Liver (tissue), 9 donors: ENCODE data around the gene NPAS2. TPM values are rescaled to one million over a fixed set of nuclear protein-coding genes. Genes with fewer than 3 reads are reported as not detected.

ENCODE experiments used
- DNase-seq: peaks from one replicate; pipeline ENCODE4 v3.0.0-alpha.2; 2017; ENCODE audit warnings: low spot score
- H3K27ac ChIP-seq, 2 donors: one replicate each; pipeline ENCODE4 v1.7.0; 2013; ENCODE audit warnings: inconsistent platforms in 2 of 2, low read length in 2 of 2, control low read depth in 1 of 2, low read depth in 1 of 2, mild to moderate bottlenecking in 1 of 2
- H3K27me3 ChIP-seq, 4 donors: one replicate each; pipeline versions ENCODE4 v1.6.1 to v1.7.0; 2013; ENCODE audit warnings: low read length in 3 of 4, inconsistent platforms in 1 of 4, mild to moderate bottlenecking in 1 of 4, moderate library complexity in 1 of 4; ENCODE audit not compliant: control insufficient read depth in 4 of 4, insufficient read depth in 4 of 4
- H3K36me3 ChIP-seq, 4 donors: one replicate each; pipeline versions ENCODE4 v1.6.1 to v1.7.0; 2013; ENCODE audit warnings: low read length in 3 of 4, mild to moderate bottlenecking in 3 of 4, low read depth in 1 of 4, moderate library complexity in 1 of 4; ENCODE audit not compliant: control insufficient read depth in 4 of 4, insufficient read depth in 3 of 4
- H3K4me1 ChIP-seq, 4 donors: one replicate each; pipeline versions ENCODE4 v1.6.1 to v1.7.0; 2013; ENCODE audit warnings: low read length in 3 of 4, mild to moderate bottlenecking in 3 of 4, moderate library complexity in 1 of 4; ENCODE audit not compliant: control insufficient read depth in 4 of 4, insufficient read depth in 4 of 4
- H3K4me3 ChIP-seq, 3 donors: one replicate each; pipeline versions ENCODE4 v1.6.1 to v1.7.0; 2013; ENCODE audit warnings: low read length in 3 of 3, control low read depth in 1 of 3, low read depth in 1 of 3, mild to moderate bottlenecking in 1 of 3
- H3K9ac ChIP-seq, 2 donors: one replicate each; pipeline ENCODE4 v1.7.0; 2013; ENCODE audit warnings: low read length in 2 of 2, mild to moderate bottlenecking in 2 of 2, moderate library complexity in 2 of 2, control low read depth in 1 of 2, low read depth in 1 of 2
- H3K9me3 ChIP-seq, 4 donors: one replicate each; pipeline versions ENCODE4 v1.6.1 to v1.7.0; 2013; ENCODE audit warnings: low read length in 3 of 4; ENCODE audit not compliant: control insufficient read depth in 4 of 4
- ATF3 ChIP-seq: IDR thresholded peaks from 2 replicates; pipeline ENCODE4 v1.6.1; 2016; ENCODE audit warnings: antibody characterized with exemption
- CTCF ChIP-seq: fragments of 150-350 bp; IDR thresholded peaks from 2 replicates; pipeline ENCODE4 v1.5.1; 2017; ENCODE audit warnings: improper control_type of control experiment, low read depth, low read length; ENCODE audit not compliant: missing input control
- EGR1 ChIP-seq, 2 donors: IDR thresholded peaks; 2 replicates each; pipeline ENCODE4 v1.6.1; 2016 to 2018; ENCODE audit warnings: antibody characterized with exemption in 2 of 2, low read depth in 2 of 2
- FOXA1 ChIP-seq: IDR thresholded peaks from 2 replicates; pipeline ENCODE4 v1.6.1; 2016; ENCODE audit warnings: antibody characterized with exemption
- FOXA2 ChIP-seq: IDR thresholded peaks from 2 replicates; pipeline ENCODE4 v1.6.1; 2016; ENCODE audit warnings: antibody characterized with exemption
- HNF4G ChIP-seq: IDR thresholded peaks from 2 replicates; pipeline ENCODE4 v1.6.1; 2016; ENCODE audit warnings: antibody characterized with exemption
- JUND ChIP-seq, 2 donors: IDR thresholded peaks; 2 replicates each; pipeline ENCODE4 v1.6.1; 2016; ENCODE audit warnings: antibody characterized with exemption in 2 of 2
- NR2F2 ChIP-seq: IDR thresholded peaks from 2 replicates; pipeline ENCODE4 v1.6.1; 2016; ENCODE audit warnings: antibody characterized with exemption
- RAD21 ChIP-seq, 2 donors: IDR thresholded peaks; 2 replicates each; pipeline ENCODE4 v1.6.1; 2016; ENCODE audit warnings: antibody characterized with exemption in 2 of 2, mild to moderate bottlenecking in 2 of 2
- REST ChIP-seq: IDR thresholded peaks from 2 replicates; pipeline ENCODE4 v1.6.1; 2016; ENCODE audit warnings: antibody characterized with exemption, mild to moderate bottlenecking
- RXRA ChIP-seq, 2 donors: IDR thresholded peaks; 2 replicates each; pipeline ENCODE4 v1.6.1; 2017 to 2018; ENCODE audit warnings: antibody characterized with exemption in 2 of 2, mild to moderate bottlenecking in 1 of 2
- TAF1 ChIP-seq: conservative IDR thresholded peaks from 2 replicates; pipeline ENCODE4 v1.6.1; 2016; ENCODE audit warnings: antibody characterized with exemption, mild to moderate bottlenecking
- YY1 ChIP-seq: IDR thresholded peaks from 2 replicates; pipeline ENCODE4 v1.6.1; 2016; ENCODE audit warnings: antibody characterized with exemption, mild to moderate bottlenecking
- WGBS: extraction: QIAGEN DNeasy Blood & Tissue Kit; methylation state at CpG from one replicate; pipeline ENCODE4 v1.1.7; 2013; 5-methylcytosine and 5-hydroxymethylcytosine counted together
- polyA plus RNA-seq, 2 donors: library from polyadenylated mRNA; stranded (reverse) in 1 of 2; unstranded in 1 of 2; fragments of 200-250 nt in 1 of 2; fragments of >200 nt in 1 of 2; fragmentation: Nextera tagmentation in 1 of 2; extraction: Ambion mirVana in 1 of 2; gene quantifications; one replicate each; pipeline versions ENCODE4 v1.2.1 to v1.2.3, GENCODE V29; 2013 to 2015
- total RNA-seq, 2 donors: library from RNA; depleted of rRNA; stranded (reverse); fragments of >200 nt; gene quantifications; one replicate each; pipeline ENCODE4 v1.2.3, GENCODE V29; 2014
- donor health status: healthy.
- donor health status: healthy.
- donor health status: healthy.
- donor health status: healthy.
- donor health status: healthy.

Gene NPAS2
- total and polyA plus RNA-seq, 4 donors, result 0.33 to 24.3 (median 6.6) TPM

GRCh38 chr2:100878000-100878791, 58.3 kb downstream of the NPAS2 start:
- no peak for DNase-seq
- WGBS, result 54% methylated on average over 16 of the region's 16 CpGs
- Histone ChIP-seq H3K4me3 (no peak overlapping the region), H3K4me1 (peaks cover 13 to 29% (median 20%) of the 10 kb centered on the region in 4 donors), H3K9ac (peak overlapping the region in 1 of 2 donors; percentile 27), H3K36me3 (no peaks in the 10 kb centered on the region), H3K27me3 (no peaks in the 10 kb centered on the region), H3K27ac (peak overlapping the region in 1 of 2 donors; percentile 5), H3K9me3 (no peaks in the 10 kb centered on the region)
- TF ChIP-seq NR2F2 (no peak), RXRA (IDR thresholded peaks at IDR 0.05) (no peak), ATF3 (no peak), RAD21 (IDR thresholded peaks at IDR 0.05) (peak in 1 of 2 donors; percentile 5), FOXA2 (no peak), EGR1 (IDR thresholded peaks at IDR 0.05; ENCODE audit: low read depth in 2 of 2) (no peak), TAF1 (no peak)

- H3K4me1 ChIP-seq, result peaks cover 17 to 38% (median 27%) of the 10 kb centered on the region in 4 donors
- no peak overlapping the region for H3K27ac ChIP-seq
- no peaks in the 10 kb centered on the region for H3K27me3 ChIP-seq
- DNase-seq, result no peak
- TF ChIP-seq NR2F2 (no peak), HNF4G (no peak), RXRA (IDR thresholded peaks at IDR 0.05) (no peak), FOXA1 (no peak), REST (no peak), YY1 (no peak), TAF1 (no peak)
- H3K9ac ChIP-seq, result no peak overlapping the region
- no peaks in the 10 kb centered on the region for H3K36me3 ChIP-seq
- no peak overlapping the region for H3K4me3 ChIP-seq
- 86% methylated on average over 3 of the region's 3 CpGs for WGBS
- H3K9me3 ChIP-seq, result no peaks in the 10 kb centered on the region
Observed at GRCh38 chr2:100879296-100879695, 59.4 kb downstream of the NPAS2 start.

GRCh38 chr2:100880036-100880435, 60.1 kb downstream of the NPAS2 start:
- Histone ChIP-seq H3K4me3 (no peak overlapping the region), H3K36me3 (no peaks in the 10 kb centered on the region), H3K9ac (no peak overlapping the region), H3K4me1 (peaks cover 17 to 38% (median 27%) of the 10 kb centered on the region in 4 donors), H3K27ac (no peak overlapping the region), H3K27me3 (no peaks in the 10 kb centered on the region), H3K9me3 (no peaks in the 10 kb centered on the region)
- WGBS, result 95% methylated on average over 5 of the region's 5 CpGs
- no peak for DNase-seq
- TF ChIP-seq RXRA (IDR thresholded peaks at IDR 0.05) (no peak), HNF4G (no peak), JUND (IDR thresholded peaks at IDR 0.05) (no peak), CTCF (no peak), RAD21 (IDR thresholded peaks at IDR 0.05) (no peak)
